VCaP (cell line): Measurements from ENCODE around the gene PTPN4.

Experiments
- H3K27ac ChIP-seq: fragments of 450-650 bp; 2 replicates; pipeline ENCODE4 v1.5.1; 2017
- CTCF ChIP-seq: fragments of 450-650 bp; conservative IDR thresholded peaks from 2 replicates; pipeline ENCODE4 v1.5.1; 2017; ENCODE audit warnings: mild to moderate bottlenecking, moderate library complexity

The PTPN4 gene

GRCh38 chr2:119810049-119810630, 50.4 kb downstream of the PTPN4 start:
- peak overlapping the region; percentile 48 for H3K27ac ChIP-seq
- TF ChIP-seq CTCF: no peak

- no peak for TF ChIP-seq CTCF
- no peak overlapping the region for H3K27ac ChIP-seq
These were observed 54.5 kb downstream of the PTPN4 start for GRCh38 chr2:119814216-119814615.

- no peak for TF ChIP-seq CTCF
- no peak overlapping the region for H3K27ac ChIP-seq
These were observed 59.1 kb downstream of the PTPN4 start for GRCh38 chr2:119818792-119819191.

GRCh38 chr2:119819846-119820245, 60.1 kb downstream of the PTPN4 start:
- TF ChIP-seq CTCF: no peak
- no peak overlapping the region for H3K27ac ChIP-seq

GRCh38 chr2:119820275-119820674, 60.6 kb downstream of the PTPN4 start:
- no peak overlapping the region for H3K27ac ChIP-seq
- TF ChIP-seq CTCF: no peak

- no peak overlapping the region for H3K27ac ChIP-seq
- no peak for TF ChIP-seq CTCF
These were observed 61.5 kb downstream of the PTPN4 start for GRCh38 chr2:119821266-119821665.

- peak; percentile 82 for TF ChIP-seq CTCF
- H3K27ac ChIP-seq: no peak overlapping the region
These were observed 64.1 kb downstream of the PTPN4 start for GRCh38 chr2:119823734-119824334.
